Activated CD8-positive, alpha-beta T cell treated with anti-CD3 and anti-CD28 coated beads for 36 hours (primary cell): Measurements from ENCODE around the gene FASTKD3. TPM values are rescaled to one million over a fixed set of nuclear protein-coding genes. Genes with fewer than 3 reads are reported as not detected.

Experiments
- ATAC-seq: fragments of 200-7000 bp; cut with Tn5 transposase; one replicate; pipeline ENCODE4 v1.10.0; 2021; ENCODE audit warnings: mild to moderate bottlenecking, moderate library complexity
- CTCF ChIA-PET: fragments of 350-600 bp; sonication (Branson Sonifier 250); formaldehyde crosslinking; loops from one replicate; lab custom pipeline; 2021; ENCODE audit warnings: antibody characterized with exemption; lab: Charles Lee
- POLR2A ChIA-PET: fragments of 350-600 bp; sonication (Branson Sonifier 250); formaldehyde crosslinking; loops from one replicate; lab custom pipeline; 2021; ENCODE audit warnings: antibody characterized with exemption; lab: Charles Lee
- DNase-seq: peaks from one replicate; pipeline ENCODE4 v3.0.0-alpha.2; 2020
- H3K27ac Mint-ChIP-seq: one replicate; pipeline ENCODE4 v1.8.0; 2021; ENCODE audit warnings: mild to moderate bottlenecking, mixed read lengths
- H3K27me3 Mint-ChIP-seq: one replicate; pipeline ENCODE4 v1.8.0; 2021; ENCODE audit warnings: mixed read lengths
- H3K36me3 Mint-ChIP-seq: one replicate; pipeline ENCODE4 v1.8.0; 2021; ENCODE audit warnings: low read depth, mixed read lengths
- H3K4me1 Mint-ChIP-seq: one replicate; pipeline ENCODE4 v1.8.0; 2021; ENCODE audit warnings: low read depth, mixed read lengths
- H3K4me3 Mint-ChIP-seq: one replicate; pipeline ENCODE4 v1.8.0; 2021; ENCODE audit warnings: mild to moderate bottlenecking, moderate library complexity, mixed read lengths
- H3K9me3 Mint-ChIP-seq: one replicate; pipeline ENCODE4 v1.8.0; 2021; ENCODE audit warnings: mixed read lengths
- CTCF ChIP-seq: fragments of 200-600 bp; IDR thresholded peaks from one replicate; pipeline ENCODE4 v1.8.0; 2022; ENCODE audit warnings: antibody characterized with exemption, mild to moderate bottlenecking
- intact Hi-C: fragments of 100-400 bp; cut with micrococcal nuclease; formaldehyde crosslinking; loops from one replicate; pipeline ENCODE4 v1.10.0; 2022
- total RNA-seq, 2 experiments: library from RNA; stranded (reverse); gene quantifications; one replicate each; pipeline ENCODE4 v1.2.3, GENCODE V29; 2021

FASTKD3 gene
- total RNA-seq, 2 experiments from 2014 or later, result 10.6 to 10.7 TPM

DNA sequence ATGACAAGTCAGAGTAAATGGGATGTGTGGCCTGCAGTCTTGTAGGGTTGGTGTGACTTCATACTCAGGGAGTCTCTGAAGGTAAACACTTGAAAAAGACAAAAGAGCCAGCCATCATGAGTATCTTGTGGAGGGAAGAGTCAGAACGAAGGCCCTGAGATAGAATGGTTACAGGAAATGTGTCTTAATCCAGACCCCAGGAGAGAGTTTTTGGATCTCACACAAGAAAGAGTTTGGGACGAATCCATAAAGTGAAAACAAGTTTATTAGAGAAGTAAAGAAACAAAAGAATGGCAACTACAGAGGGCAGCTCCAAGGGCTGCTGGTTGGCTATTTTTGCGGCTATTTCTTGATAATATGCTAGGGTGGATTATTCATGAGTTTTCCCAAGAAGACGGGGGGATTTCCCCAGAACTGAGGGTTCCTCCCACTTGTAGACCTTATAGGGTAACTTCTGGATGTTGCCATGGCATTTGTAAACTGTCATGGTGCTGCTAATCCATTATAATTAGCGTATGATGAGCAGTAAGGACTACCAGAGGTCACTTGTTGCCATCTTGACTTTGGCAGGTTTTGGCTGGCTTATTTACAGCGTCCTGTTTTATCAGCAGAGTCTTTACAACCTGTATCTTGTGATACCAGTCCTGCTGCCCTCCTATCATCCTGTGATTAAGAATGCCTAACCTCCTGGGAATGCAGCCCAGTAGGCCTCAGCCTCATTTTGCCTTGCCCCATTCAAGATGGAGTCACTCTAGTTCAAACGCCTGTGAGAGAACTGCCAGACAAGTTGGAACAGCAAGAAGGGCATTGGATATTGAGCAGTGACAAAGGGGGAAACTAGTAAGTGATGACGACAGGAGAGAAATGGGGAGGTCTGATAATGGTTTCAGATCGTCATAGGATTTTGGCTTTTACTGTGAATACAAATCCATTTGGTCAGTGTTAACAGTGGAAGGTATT, 34.1 kb upstream of the FASTKD3 start:
- intact Hi-C loops, result no loop called here
- ATAC-seq (no peak), DNase-seq (no peak)
- Mint-ChIP-seq H3K4me1 (peaks cover 23% of the 10 kb centered on the region), H3K9me3 (peaks cover 3% of the 10 kb centered on the region), H3K4me3 (no peak overlapping the region), H3K27me3 (no peaks in the 10 kb centered on the region), H3K36me3 (peaks cover 80% of the 10 kb centered on the region), H3K27ac (peak overlapping the region; percentile 31)
- TF ChIP-seq CTCF, result no peak
- POLR2A ChIA-PET, result no interaction called here
- CTCF ChIA-PET, result interaction anchor here (0.8 to 1.0 kb wide), 2 partner anchors 16 kb away, joined by 3 to 5 read pairs; no protein-coding TSS in a partner anchor

DNA sequence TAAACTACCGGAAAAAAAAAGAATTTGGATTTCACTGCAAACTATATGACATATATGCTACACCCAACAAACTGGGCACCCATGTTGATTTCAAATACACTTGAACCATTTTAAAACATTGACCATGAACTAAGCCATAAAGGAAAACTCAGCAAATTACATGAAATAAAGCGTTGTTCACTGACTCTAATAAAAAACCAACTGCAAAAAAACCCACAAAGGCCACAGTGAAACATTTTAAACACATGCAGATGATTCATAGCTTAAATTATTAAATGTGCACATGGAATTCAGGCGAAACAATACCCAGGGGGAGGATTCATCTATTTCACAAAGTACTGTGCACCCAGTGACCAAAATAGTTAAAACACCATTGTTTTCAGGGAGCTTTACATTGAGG, 33.4 kb upstream of the FASTKD3 start:
- H3K27me3 Mint-ChIP-seq, result no peaks in the 10 kb centered on the region
- ChIA-PET CTCF (interaction anchor here (0.8 kb wide), 1 partner anchor 15 kb away, joined by 5 read pairs; no protein-coding TSS in a partner anchor), POLR2A (interaction anchor here (2.3 kb wide), 1 partner anchor 32 kb away, joined by 5 read pairs; no protein-coding TSS in a partner anchor)
- H3K4me3 Mint-ChIP-seq, result no peak overlapping the region
- ATAC-seq (no peak), DNase-seq (no peak)
- no peak overlapping the region for H3K27ac Mint-ChIP-seq
- H3K36me3 Mint-ChIP-seq, result peaks cover 77% of the 10 kb centered on the region
- TF ChIP-seq CTCF, result no peak
- H3K9me3 Mint-ChIP-seq, result no peaks in the 10 kb centered on the region
- intact Hi-C loops, result no loop called here
- H3K4me1 Mint-ChIP-seq, result peaks cover 23% of the 10 kb centered on the region

- intact Hi-C loops, result no loop called here
- POLR2A ChIA-PET, result no interaction called here
- peak; percentile 23 for TF ChIP-seq CTCF
These were observed 28.3 kb upstream of the FASTKD3 start for GRCh38 chr5:7897014-7897600.

DNA sequence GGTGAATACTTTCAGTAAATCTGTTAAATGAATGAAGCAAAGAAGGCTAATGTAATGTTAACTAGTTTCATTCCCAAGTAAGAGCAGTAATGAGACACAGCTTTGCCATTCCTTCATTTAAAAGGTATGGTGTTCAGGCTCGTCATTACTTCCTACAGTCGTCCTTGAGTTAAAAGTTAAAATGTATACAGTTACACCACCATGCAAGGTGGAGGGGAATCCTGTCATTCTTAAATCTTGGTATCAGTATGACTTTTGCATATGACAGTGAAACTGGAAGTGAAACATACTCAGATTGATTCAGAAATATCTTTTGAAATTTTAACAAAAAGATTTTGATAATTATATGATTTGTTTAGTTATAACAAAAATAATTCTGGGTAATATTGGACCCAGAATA, 26.0 kb upstream of the FASTKD3 start:
- ATAC-seq (peak; percentile 84), DNase-seq (no peak)
- ChIA-PET CTCF (no interaction called here), POLR2A (no interaction called here)
- Mint-ChIP-seq H3K9me3 (no peaks in the 10 kb centered on the region), H3K4me3 (no peak overlapping the region), H3K4me1 (peaks cover 11% of the 10 kb centered on the region), H3K27ac (peak overlapping the region; percentile 5), H3K36me3 (peaks cover 69% of the 10 kb centered on the region), H3K27me3 (no peaks in the 10 kb centered on the region)
- intact Hi-C loops, result no loop called here
- TF ChIP-seq CTCF, result no peak

More at GRCh38 chr5:7897014-7897600, 28.3 kb upstream of the FASTKD3 start:
- H3K27me3 Mint-ChIP-seq, result no peaks in the 10 kb centered on the region
- peaks cover 13% of the 10 kb centered on the region for H3K4me1 Mint-ChIP-seq
- H3K27ac Mint-ChIP-seq, result no peak overlapping the region
- ATAC-seq (peak; percentile 53), DNase-seq (peak; percentile 53)
- CTCF ChIA-PET, result interaction anchor here (0.7 to 2.0 kb wide), 3 partner anchors 9 to 20 kb away, joined by 3 to 12 read pairs (median 5); no protein-coding TSS in a partner anchor
- H3K4me3 Mint-ChIP-seq, result no peak overlapping the region
- no peaks in the 10 kb centered on the region for H3K9me3 Mint-ChIP-seq
- H3K36me3 Mint-ChIP-seq, result peaks cover 73% of the 10 kb centered on the region
